Inferior parietal cortex (tissue), 1 donor: ENCODE measurements around the gene TSPEAR.

Experiments
- DNase-seq: peaks from one replicate; pipeline ENCODE4 v3.0.0-alpha.2; 2016; ENCODE audit errors: extremely low spot score

Gene TSPEAR

DNA sequence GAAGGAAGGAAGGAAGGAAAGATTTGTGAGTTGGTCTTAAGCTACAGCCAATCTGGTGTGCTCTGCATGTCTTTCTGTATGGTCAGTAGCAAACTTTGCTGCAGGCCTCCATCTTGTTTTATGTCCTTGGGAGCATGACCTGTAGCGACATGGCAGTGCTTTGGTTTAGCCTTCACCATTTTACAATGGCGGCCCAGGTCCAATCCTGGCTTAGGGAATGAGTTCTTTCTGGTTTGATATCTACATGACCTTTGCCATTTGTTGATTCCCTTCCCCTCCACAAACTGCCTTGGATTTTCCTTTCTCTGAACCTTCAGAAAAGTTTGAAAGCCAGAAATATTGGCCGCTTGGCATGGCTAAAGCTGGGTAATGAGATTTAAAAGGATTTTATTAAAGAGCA lies 30.5 kb upstream of the TSPEAR start:
- DNase-seq, result no peak

DNA sequence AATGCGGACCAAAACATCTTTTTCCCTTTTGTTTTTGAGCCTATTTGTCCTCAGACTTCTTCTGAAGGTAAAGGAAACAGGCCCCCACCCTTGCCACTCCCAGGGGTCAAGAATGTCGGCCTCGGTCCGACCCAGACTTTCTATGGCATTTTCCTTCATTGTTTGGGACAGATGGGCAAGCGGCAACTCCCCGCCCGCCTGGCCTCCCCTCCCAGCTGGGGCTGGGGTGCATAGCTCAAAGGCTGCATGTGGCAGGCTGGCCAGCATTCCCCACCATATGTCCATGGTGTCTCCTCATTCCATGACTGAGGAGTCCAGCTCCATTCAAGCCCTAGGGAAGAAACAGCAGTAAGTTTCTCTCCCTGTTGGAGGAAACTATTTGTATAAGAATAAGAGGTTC lies 29.4 kb upstream of the TSPEAR start:
- DNase-seq, result no peak

DNA sequence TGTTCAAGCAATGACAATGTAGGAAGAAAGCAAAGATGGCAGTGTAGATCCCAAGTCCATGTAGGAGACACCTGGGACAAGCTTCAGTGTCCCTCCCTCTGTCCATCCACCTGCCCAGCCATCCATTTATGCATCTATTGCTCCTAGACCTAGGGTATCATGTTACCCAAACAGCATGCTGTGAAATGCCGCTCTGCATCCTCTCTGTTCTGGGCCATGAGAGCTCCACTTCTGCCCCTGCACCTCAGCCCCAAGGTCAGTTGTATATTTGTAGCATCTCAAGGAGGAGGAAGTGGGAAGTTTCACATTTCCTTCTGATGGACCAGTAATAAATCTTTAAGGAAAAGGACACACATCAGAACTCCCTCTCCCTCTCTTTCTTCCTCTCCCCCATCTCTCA lies 27.9 kb upstream of the TSPEAR start:
- DNase-seq, result no peak

DNA sequence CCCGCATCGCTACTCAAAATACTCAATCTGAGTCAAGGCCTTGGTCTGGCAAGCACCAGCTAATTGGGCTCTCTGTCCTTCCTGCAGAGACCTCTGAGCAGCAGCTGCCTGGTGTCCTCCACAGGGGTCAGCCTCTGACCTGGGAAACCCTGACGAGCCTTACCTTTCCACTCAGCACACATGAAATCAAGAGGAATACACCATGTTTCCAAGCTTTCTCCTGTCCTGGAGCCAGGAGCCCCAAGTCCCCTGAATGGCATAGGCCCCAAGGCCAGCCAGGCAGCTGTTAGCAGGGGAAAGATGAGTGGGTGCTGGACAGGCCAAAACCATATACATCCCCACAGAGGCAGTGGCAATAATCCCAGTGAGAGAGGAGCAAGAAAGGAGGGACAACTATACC lies 27.2 kb upstream of the TSPEAR start:
- DNase-seq, result no peak

GRCh38 chr21:44737706-44738354 lies 26.5 kb upstream of the TSPEAR start:
- no peak for DNase-seq

- no peak for DNase-seq
These were observed 25.1 kb upstream of the TSPEAR start for GRCh38 chr21:44736291-44737004.

GRCh38 chr21:44735821-44736220 lies 24.4 kb upstream of the TSPEAR start:
- DNase-seq, result no peak

DNA sequence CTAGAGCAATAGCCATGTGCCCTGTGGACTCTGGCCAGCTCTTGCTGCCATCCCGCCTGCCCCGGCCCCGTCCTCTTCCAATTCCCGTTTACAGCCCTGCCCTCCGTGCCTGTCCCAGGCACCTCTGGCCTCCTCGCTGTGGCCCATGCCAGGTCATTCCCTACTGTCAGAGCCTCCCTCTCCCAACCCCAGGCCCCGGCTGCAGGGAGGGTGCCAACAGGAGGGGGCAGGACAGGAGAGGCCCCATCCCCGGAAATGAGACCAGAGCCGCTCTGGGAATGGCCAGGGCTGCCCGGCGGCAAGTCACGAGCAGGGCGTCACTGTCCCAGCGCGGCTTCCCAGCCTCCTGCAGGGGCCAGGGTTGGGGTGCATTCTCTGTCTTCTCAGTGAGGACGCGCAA lies 23.5 kb upstream of the TSPEAR start:
- DNase-seq, result no peak

DNA sequence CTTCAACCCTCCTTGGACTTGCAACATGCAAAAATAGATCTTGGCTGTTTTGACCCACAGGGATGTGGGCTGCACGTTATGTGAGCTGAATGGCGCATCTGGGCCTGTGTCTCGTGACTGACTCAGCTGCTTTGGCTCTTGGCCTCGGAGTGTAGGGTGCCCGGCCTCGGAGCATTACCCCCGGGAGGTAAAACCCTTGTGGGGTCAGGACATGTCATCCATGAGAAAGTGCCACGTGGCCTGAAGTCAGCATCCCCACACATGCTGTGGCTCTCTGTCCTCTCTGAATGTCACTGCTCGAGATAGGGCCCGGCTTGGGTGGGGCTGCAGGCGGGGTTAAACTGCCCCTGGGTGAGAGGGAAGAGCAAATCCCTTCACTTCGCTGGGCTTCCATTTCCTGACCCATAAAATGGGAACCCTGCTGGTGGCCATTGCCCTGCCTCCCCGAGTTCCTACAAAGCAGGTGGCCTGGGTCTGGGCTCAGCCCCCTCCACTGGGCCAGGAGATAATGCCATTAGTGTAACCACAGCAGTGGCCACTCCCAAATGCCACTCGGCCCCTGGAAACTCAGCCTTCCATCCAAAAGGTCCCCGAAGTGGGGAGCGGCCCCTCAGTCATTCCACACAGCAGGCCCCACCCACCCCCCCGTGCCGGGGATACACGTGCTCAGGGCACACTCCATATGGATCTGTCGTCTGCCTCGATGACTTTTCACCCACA lies 22.8 kb upstream of the TSPEAR start:
- DNase-seq, result no peak

- DNase-seq, result no peak
These were observed 21.6 kb upstream of the TSPEAR start for GRCh38 chr21:44732956-44733355.

GRCh38 chr21:44732263-44732662 lies 20.9 kb upstream of the TSPEAR start:
- no peak for DNase-seq

DNA sequence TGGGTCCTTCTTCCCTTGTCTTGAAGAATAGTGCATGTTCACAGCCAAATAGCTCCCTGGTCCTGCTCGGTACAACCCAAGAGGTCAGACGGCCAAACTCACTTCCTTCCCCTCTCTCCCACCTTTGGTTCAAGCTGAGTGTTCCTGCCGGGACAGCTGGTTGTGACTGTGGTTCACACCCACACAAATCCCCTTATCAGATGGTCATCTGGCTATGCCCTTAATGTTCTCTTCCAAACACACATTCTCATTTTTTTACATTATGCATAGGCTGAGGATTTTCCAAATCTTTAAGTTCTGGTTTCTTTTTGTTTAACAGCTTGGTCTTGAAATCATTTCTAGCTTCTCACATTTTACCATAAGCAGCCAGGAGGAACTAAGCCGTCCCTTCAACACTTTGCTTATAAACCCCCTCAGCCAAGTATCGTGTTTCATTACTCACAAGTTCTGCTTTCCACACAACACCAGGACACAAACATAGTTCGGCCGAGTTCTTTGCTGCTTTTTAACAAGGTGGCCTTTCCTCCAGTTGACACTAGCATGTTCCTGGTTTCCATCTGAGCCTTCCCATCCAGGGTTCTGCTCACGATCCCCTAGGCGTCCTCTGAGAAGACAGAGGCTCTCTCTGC lies 19.7 kb upstream of the TSPEAR start:
- DNase-seq, result no peak

- no peak for DNase-seq
These were observed 18.6 kb upstream of the TSPEAR start for GRCh38 chr21:44730028-44730395.

DNA sequence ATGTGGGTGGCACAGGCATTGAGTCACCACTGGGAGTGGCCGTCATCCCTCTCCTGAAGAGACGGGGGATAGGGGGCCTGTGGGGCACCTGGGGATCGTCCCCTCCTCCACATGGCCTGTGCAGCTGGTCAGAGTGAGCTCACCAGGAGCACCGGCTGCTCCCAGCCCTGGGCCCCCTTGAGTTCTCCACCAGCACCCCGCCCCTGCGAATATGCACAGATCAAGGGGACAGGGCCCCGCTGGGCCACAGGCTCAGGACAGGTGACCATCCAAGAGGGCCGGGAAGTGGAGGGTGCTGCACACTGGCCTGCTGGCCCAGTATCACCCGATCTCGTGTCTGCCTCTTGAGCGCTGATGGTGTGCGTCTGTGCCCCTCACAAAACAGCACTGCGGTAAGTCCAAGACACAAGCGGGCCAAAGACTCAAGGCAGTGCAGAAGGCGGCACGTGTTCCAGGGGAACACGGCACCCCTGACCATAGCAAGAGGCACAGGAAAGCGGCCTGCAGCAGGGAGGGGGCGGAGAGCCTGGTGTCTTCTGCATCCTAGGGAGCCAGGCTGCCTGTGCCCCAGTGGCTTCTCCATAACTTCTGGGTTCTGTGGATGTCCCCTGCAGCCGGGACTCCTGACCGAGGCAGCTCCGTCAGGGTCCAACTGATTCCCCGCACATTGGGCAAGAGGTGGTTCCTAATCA lies 18.1 kb upstream of the TSPEAR start:
- DNase-seq, result no peak

- no peak for DNase-seq
These were observed 17.3 kb upstream of the TSPEAR start for GRCh38 chr21:44728716-44729115.

- DNase-seq, result no peak
These were observed 16.4 kb upstream of the TSPEAR start for GRCh38 chr21:44727757-44728156.

DNA sequence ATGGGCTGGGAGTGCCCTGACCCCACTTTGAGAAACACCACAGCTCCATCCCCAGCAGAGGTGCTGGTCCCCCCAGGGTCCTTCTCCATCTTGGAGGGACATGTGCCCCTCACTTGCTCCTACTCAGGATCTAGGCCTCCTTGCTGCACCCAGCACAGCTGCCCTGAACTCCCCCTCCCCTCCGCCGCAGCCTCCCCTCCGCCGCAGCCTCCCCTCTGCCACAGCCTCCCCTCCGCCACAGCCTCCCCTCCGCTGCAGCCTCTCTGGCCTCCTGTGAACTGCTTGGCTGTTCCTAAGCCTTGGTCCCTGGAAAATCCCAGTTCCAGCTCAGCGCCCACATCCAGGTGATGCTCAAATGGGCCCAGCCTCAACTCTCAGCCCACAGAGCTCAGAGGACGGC lies 15.9 kb upstream of the TSPEAR start:
- DNase-seq, result no peak

DNA sequence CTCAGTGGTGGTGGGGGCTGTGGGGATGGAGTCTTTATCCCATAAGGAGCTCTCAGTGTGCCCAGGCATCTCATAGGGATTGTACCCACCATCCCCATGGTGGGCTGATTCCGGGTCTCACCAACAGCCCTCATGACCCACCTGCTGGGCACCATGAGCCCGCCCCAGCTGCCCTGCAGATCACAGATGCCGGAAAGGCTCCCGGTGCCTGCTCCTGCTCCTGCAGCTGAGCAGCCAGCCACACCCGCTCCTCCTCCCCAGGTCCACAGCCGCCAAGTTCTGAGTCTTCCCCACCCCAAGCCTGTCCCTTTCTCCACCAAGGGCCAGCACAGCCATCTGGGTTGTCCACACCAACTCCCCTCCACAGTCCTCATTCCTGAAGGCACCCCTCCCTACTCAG lies 15.5 kb upstream of the TSPEAR start:
- DNase-seq, result no peak

DNA sequence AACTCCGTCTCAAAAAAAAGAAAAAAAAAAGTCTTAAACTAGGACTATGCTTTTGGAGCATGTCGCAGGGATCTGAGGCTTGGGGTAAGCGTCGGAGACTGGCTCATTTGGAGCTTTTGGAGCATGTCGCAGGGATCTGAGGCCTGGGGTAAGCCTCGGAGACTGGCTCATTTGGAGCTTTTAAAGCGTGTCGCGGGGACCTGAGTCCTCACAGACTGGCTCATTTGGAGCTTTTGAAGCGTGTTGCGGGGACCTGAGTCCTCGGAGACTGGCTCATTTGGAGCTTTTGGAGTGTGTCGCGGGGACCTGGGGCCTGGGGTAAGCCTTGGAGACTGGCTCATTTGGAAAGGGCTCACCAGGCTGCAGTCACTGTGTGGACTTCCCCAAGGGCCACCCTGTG lies 13.6 kb upstream of the TSPEAR start:
- DNase-seq, result no peak

DNA sequence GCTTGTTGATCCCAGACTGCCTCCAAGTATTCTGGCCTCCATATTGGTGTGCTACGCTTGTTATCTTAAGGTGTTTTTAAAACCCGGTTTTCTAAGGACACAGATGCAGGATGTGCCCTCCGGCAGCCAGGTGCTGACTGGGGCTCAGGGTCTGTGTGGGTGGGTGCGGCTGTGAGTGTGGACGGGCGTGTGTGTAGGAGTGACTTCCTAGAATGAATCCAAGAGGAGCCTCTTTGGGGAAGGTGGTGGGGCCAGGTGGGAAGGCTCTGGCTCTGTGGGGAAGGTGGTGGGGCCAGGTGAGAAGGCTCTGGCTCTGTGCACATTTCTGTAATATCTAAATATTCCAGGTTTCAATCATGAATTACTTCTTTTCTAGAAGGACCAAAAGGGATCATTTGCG lies 12.8 kb upstream of the TSPEAR start:
- no peak for DNase-seq

DNA sequence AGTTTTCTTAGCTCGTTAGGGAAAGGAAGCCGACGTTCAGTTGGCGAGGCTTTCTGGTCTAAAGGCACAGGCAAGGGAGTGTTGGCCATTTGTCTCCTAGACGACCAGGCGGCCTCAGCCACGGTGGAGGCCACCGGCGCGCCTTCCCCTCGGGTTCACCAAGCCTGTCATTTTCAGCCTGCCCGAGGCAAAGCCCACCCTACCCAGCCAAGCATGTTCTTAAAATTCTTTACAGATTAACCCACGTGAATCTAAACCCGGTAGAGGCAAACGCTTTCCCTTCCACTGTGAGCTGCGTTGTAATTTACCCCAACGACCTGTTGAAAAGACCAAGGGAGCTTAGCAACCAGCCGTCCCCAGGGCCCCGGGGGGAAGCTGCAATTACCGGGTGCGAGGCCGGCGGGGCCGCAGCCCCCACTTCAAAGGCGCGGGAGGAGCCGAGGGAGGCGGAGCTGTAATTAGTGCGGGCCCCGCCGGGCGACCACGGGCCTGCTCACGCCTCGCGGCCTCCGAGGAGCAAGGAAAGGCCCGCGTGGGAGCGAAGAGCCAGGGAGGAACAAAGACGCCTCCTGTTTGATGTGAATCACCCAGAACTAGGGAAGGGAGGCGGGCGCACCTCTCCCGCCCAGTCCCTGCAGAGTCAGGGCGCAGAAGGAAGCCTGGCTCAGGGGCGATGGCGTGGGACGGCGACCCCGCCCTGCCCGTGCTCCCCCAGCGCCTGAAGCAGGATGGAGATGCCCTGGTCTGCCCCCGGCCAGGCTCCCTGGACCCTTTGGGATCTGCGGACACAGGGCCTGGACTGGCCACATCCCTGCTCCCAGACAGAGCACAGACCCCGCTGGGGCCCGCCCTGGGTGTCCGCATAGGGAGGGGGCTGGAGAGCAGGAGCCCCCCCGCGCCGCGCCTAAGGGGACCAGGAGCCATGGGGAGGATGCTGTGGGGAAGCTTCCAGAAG lies 12.1 kb upstream of the TSPEAR start:
- no peak for DNase-seq
